Measurements from ENCODE around the gene HOXA3. TPM values are rescaled to one million over a fixed set of nuclear protein-coding genes. Genes with fewer than 3 reads are reported as not detected.

HOXA3 gene
- polyA plus RNA-seq, 3 donors: not detected

DNA sequence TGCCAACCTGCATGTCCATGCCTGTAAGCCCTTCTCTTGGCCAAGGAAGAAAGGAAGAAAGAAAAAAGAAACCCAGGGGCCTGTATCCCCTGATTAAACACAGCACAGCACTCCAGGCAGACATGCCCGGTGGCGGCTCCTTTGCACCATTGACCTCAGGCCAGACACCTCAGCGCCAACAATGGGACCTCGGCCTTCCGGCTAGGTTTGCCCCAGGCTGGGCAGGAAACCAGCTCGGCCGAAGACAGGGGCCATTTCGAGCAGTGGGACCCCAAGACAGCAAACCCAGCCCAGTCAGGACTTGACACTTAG, 18.9 kb upstream of the HOXA3 start:
- intact Hi-C loops (cut with micrococcal nuclease): loop anchor here in 1 of 2 donors (5.0 kb wide), 1 partner anchor 1309 kb away; no protein-coding TSS in a partner anchor
- Histone ChIP-seq H3K4me1 (ENCODE audit: control insufficient read depth in 1 of 2, insufficient read depth in 2 of 2, low read length in 2 of 2) (peaks cover 54 to 75% of the 10 kb centered on the region in 2 donors), H3K36me3 (replicated peaks in 1 of 2; ENCODE audit: control insufficient read depth in 1 of 2, insufficient read depth in 2 of 2, low read length in 2 of 2) (no peaks in the 10 kb centered on the region), H3K27me3 (ENCODE audit: control insufficient read depth in 2 of 2, insufficient read depth in 2 of 2, low read length in 2 of 2) (peaks cover 76 to 98% of the 10 kb centered on the region in 2 donors), H2AFZ (ENCODE audit: insufficient read depth, low read depth, low read length, poor library complexity, severe bottlenecking) (no peak overlapping the region), H3K4me3 (replicated peaks in 1 of 3; ENCODE audit: low read depth in 2 of 3, low read length in 3 of 3) (no peak overlapping the region), H3K9ac (ENCODE audit: insufficient read depth, low read length, poor library complexity, severe bottlenecking) (no peak overlapping the region), H3K79me2 (ENCODE audit: insufficient read depth, low read length) (no peaks in the 10 kb centered on the region), H3K9me3 (replicated peaks in 1 of 2; ENCODE audit: control insufficient read depth in 1 of 2, insufficient read depth in 1 of 2, low read length in 2 of 2) (peaks cover 21 to 43% of the 10 kb centered on the region in 2 donors), H4K20me1 (ENCODE audit: insufficient read depth, low read length) (peaks cover 9% of the 10 kb centered on the region), H3K4me2 (replicated peaks; ENCODE audit: extremely low read depth, low read length, poor library complexity, severe bottlenecking) (peak overlapping the region; percentile 92), H3K27ac (ENCODE audit: low read depth in 1 of 2, low read length in 2 of 2) (no peak overlapping the region)
- H3K4me1 Mint-ChIP-seq: peaks cover 55% of the 10 kb centered on the region
- TF ChIP-seq, protein P1, sequence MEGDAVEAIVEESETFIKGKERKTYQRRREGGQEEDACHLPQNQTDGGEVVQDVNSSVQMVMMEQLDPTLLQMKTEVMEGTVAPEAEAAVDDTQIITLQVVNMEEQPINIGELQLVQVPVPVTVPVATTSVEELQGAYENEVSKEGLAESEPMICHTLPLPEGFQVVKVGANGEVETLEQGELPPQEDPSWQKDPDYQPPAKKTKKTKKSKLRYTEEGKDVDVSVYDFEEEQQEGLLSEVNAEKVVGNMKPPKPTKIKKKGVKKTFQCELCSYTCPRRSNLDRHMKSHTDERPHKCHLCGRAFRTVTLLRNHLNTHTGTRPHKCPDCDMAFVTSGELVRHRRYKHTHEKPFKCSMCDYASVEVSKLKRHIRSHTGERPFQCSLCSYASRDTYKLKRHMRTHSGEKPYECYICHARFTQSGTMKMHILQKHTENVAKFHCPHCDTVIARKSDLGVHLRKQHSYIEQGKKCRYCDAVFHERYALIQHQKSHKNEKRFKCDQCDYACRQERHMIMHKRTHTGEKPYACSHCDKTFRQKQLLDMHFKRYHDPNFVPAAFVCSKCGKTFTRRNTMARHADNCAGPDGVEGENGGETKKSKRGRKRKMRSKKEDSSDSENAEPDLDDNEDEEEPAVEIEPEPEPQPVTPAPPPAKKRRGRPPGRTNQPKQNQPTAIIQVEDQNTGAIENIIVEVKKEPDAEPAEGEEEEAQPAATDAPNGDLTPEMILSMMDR (IDR thresholded peaks at IDR 0.05): no peak
- peaks cover 90 to 98% (median 92%) of the 10 kb centered on the region in 3 donors for H3K27me3 Mint-ChIP-seq (ENCODE audit: low read depth in 3 of 3)
- H3K36me3 Mint-ChIP-seq: peaks cover 25 to 34% of the 10 kb centered on the region in 2 donors
- DNase-seq: no peak
- H3K9me3 Mint-ChIP-seq: peaks cover 5 to 55% (median 35%) of the 10 kb centered on the region in 7 donors
- peak overlapping the region in 1 of 2 donors; percentile 89 for H3K4me3 Mint-ChIP-seq
- no peak overlapping the region for H3K27ac Mint-ChIP-seq
- WGBS (ENCODE audit: insufficient coverage): 12% methylated on average over 8 of the region's 8 CpGs

DNA sequence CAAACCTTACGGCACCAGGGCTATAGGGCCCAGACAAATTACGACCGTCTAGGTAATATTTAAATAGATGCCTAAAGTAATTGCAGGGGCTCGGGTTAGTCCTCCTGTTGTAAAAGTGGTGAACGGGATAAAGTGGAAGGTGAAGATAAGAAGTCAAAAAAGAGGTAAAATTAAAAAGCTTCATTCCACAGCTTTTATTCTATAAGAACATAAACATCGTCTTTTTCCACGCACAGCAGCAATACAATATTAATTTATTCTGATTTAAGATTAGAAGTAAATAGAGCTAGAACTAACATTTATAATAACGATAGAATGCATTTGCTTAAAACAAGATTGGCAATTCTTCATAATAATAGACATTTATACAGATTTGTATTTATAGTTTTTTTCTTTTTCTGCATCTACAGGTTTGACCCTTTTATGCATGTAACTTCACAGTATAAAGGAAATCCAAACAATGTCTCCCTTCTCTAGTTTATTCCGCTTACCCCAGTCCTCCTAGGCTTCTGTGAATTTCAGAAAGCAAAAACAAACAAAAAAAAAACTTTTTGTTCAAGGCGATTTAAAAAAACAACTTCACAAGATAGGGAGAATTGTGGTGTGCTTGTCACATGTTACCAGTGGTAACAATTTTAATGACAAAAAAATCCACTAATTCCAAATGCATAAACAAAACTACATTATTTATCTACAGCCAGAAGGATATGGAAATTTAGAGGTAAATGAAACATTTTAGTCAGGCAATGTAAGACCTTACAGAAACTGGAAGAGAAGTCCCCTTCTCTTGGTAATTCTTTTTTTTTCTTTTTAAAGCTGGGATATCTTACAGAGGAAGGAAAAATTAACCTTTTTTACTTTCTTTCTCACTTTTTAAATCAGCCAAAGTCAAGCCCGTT, 18.3 kb upstream of the HOXA3 start:
- H2AFZ ChIP-seq (ENCODE audit: insufficient read depth, low read depth, low read length, poor library complexity, severe bottlenecking): no peak overlapping the region
- Mint-ChIP-seq H3K27me3 (ENCODE audit: low read depth in 3 of 3) (peaks cover 90 to 98% (median 91%) of the 10 kb centered on the region in 3 donors), H3K27ac (no peak overlapping the region), H3K9me3 (peaks cover 5 to 60% (median 38%) of the 10 kb centered on the region in 7 donors), H3K4me3 (peak overlapping the region in 1 of 2 donors; percentile 89), H3K4me1 (peaks cover 59% of the 10 kb centered on the region), H3K36me3 (peaks cover 25 to 37% of the 10 kb centered on the region in 2 donors)
- no peak overlapping the region for H3K4me3 ChIP-seq (replicated peaks in 1 of 3; ENCODE audit: low read depth in 2 of 3, low read length in 3 of 3)
- peaks cover 27 to 43% of the 10 kb centered on the region in 2 donors for H3K9me3 ChIP-seq (replicated peaks in 1 of 2; ENCODE audit: control insufficient read depth in 1 of 2, insufficient read depth in 1 of 2, low read length in 2 of 2)
- no peak overlapping the region for H3K9ac ChIP-seq (ENCODE audit: insufficient read depth, low read length, poor library complexity, severe bottlenecking)
- H3K27me3 ChIP-seq (ENCODE audit: control insufficient read depth in 2 of 2, insufficient read depth in 2 of 2, low read length in 2 of 2): peaks cover 82 to 98% of the 10 kb centered on the region in 2 donors
- no peaks in the 10 kb centered on the region for H3K79me2 ChIP-seq (ENCODE audit: insufficient read depth, low read length)
- no peaks in the 10 kb centered on the region for H3K36me3 ChIP-seq (replicated peaks in 1 of 2; ENCODE audit: control insufficient read depth in 1 of 2, insufficient read depth in 2 of 2, low read length in 2 of 2)
- TF ChIP-seq, protein P1 (IDR thresholded peaks at IDR 0.05): no peak
- no peak overlapping the region for H3K27ac ChIP-seq (ENCODE audit: low read depth in 1 of 2, low read length in 2 of 2)
- intact Hi-C loops (cut with micrococcal nuclease): loop anchor here in 1 of 2 donors (5.0 kb wide), 1 partner anchor 1308 kb away; no protein-coding TSS in a partner anchor
- H4K20me1 ChIP-seq (ENCODE audit: insufficient read depth, low read length): peaks cover 9% of the 10 kb centered on the region
- H3K4me2 ChIP-seq (replicated peaks; ENCODE audit: extremely low read depth, low read length, poor library complexity, severe bottlenecking): no peak overlapping the region
- WGBS (ENCODE audit: insufficient coverage): 0% methylated on average over 1 of the region's 11 CpGs
- peaks cover 60 to 81% of the 10 kb centered on the region in 2 donors for H3K4me1 ChIP-seq (ENCODE audit: control insufficient read depth in 1 of 2, insufficient read depth in 2 of 2, low read length in 2 of 2)
- DNase-seq: no peak

Data from CD14-positive monocyte (primary cell).